ENCODE measurements around the gene CTH. TPM values are rescaled to one million over a fixed set of nuclear protein-coding genes. Genes with fewer than 3 reads are reported as not detected.

CTH gene
- polyA plus RNA-seq, 3 donors = 0.16 to 1.5 (median 0.28) TPM

DNA sequence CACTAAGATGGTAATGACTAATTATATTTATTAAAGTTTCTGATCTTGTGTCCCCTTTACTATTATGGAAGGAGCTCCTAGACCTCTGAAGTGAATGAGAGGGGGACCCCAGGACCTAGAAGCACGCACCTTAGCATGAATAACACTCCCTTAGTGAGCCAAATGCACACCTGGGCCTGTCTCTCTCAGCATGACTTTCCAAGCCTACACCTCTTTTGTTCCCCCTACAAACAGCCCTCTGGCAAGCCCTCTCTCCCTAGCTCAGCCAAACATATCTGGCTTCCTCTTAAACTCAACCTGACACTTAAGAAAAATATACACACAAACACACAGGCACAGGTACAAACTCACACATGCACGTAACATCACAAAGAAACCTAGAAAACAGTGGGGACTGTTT, 7.3 kb upstream of the CTH start:
- TF ChIP-seq, protein P1, sequence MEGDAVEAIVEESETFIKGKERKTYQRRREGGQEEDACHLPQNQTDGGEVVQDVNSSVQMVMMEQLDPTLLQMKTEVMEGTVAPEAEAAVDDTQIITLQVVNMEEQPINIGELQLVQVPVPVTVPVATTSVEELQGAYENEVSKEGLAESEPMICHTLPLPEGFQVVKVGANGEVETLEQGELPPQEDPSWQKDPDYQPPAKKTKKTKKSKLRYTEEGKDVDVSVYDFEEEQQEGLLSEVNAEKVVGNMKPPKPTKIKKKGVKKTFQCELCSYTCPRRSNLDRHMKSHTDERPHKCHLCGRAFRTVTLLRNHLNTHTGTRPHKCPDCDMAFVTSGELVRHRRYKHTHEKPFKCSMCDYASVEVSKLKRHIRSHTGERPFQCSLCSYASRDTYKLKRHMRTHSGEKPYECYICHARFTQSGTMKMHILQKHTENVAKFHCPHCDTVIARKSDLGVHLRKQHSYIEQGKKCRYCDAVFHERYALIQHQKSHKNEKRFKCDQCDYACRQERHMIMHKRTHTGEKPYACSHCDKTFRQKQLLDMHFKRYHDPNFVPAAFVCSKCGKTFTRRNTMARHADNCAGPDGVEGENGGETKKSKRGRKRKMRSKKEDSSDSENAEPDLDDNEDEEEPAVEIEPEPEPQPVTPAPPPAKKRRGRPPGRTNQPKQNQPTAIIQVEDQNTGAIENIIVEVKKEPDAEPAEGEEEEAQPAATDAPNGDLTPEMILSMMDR (IDR thresholded peaks at IDR 0.05) = no peak
- Histone ChIP-seq H3K4me2 (replicated peaks; ENCODE audit: extremely low read depth, low read length, poor library complexity, severe bottlenecking) (no peak overlapping the region), H3K4me3 (replicated peaks in 1 of 3; ENCODE audit: low read depth in 2 of 3, low read length in 3 of 3) (no peak overlapping the region), H3K9ac (ENCODE audit: insufficient read depth, low read length, poor library complexity, severe bottlenecking) (no peak overlapping the region), H3K9me3 (replicated peaks in 1 of 2; ENCODE audit: control insufficient read depth in 1 of 2, insufficient read depth in 1 of 2, low read length in 2 of 2) (no peaks in the 10 kb centered on the region), H3K27me3 (ENCODE audit: control insufficient read depth in 2 of 2, insufficient read depth in 2 of 2, low read length in 2 of 2) (no peaks in the 10 kb centered on the region), H2AFZ (ENCODE audit: insufficient read depth, low read depth, low read length, poor library complexity, severe bottlenecking) (no peak overlapping the region), H3K4me1 (ENCODE audit: control insufficient read depth in 1 of 2, insufficient read depth in 2 of 2, low read length in 2 of 2) (no peaks in the 10 kb centered on the region), H4K20me1 (ENCODE audit: insufficient read depth, low read length) (no peaks in the 10 kb centered on the region), H3K27ac (ENCODE audit: low read depth in 1 of 2, low read length in 2 of 2) (no peak overlapping the region), H3K36me3 (replicated peaks in 1 of 2; ENCODE audit: control insufficient read depth in 1 of 2, insufficient read depth in 2 of 2, low read length in 2 of 2) (no peaks in the 10 kb centered on the region), H3K79me2 (ENCODE audit: insufficient read depth, low read length) (no peaks in the 10 kb centered on the region)
- H3K36me3 Mint-ChIP-seq = no peaks in the 10 kb centered on the region
- DNase-seq = no peak
- no peak overlapping the region for H3K27ac Mint-ChIP-seq
- peaks cover 2 to 7% (median 3%) of the 10 kb centered on the region in 3 donors for H3K27me3 Mint-ChIP-seq (ENCODE audit: low read depth in 3 of 3)
- H3K4me3 Mint-ChIP-seq = no peak overlapping the region
- intact Hi-C loops (cut with micrococcal nuclease) = no loop called here
- no CpG with 5 or more reads among the region's 2 CpGs for WGBS (ENCODE audit: insufficient coverage)
- H3K4me1 Mint-ChIP-seq = no peaks in the 10 kb centered on the region
- H3K9me3 Mint-ChIP-seq = no peaks in the 10 kb centered on the region

DNA sequence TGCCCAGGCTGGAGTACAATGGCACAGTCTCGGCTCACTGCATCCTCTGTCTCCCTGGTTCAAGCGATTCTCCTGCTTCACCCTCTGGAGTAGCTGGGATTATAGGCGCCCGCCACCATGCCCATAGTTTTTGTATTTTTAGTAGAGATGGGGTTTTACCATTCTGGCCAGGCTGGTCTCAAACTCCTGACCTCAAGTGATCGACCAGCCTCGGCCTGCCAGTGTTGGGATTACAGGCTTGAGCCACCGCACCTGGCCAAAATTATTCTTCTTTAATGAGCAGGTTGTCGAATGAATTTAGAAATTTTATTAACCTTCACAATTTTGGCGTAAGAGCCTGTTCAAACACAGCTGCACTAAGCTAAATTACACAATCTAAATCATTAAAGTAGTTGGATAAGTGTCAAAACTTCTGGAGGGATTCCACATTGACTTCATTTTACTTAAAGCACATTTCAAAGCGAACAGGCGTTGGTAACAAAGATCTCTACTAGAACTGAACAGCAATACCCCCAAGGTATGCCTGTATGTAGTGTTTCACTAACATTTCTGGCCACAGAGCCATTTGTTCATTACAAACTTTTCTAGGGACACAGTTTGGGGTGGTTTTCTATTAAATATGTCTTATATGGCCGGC, 5.2 kb upstream of the CTH start:
- peaks cover 5 to 6% of the 10 kb centered on the region in 2 donors for H3K4me1 ChIP-seq (ENCODE audit: control insufficient read depth in 1 of 2, insufficient read depth in 2 of 2, low read length in 2 of 2)
- no peak overlapping the region for H3K9ac ChIP-seq (ENCODE audit: insufficient read depth, low read length, poor library complexity, severe bottlenecking)
- H3K27me3 ChIP-seq (ENCODE audit: control insufficient read depth in 2 of 2, insufficient read depth in 2 of 2, low read length in 2 of 2) = no peaks in the 10 kb centered on the region
- intact Hi-C loops (cut with micrococcal nuclease) = no loop called here
- no peak overlapping the region for H3K27ac ChIP-seq (ENCODE audit: low read depth in 1 of 2, low read length in 2 of 2)
- no peaks in the 10 kb centered on the region for H3K9me3 ChIP-seq (replicated peaks in 1 of 2; ENCODE audit: control insufficient read depth in 1 of 2, insufficient read depth in 1 of 2, low read length in 2 of 2)
- H3K4me1 Mint-ChIP-seq = peaks cover 4% of the 10 kb centered on the region
- H3K9me3 Mint-ChIP-seq = no peaks in the 10 kb centered on the region
- WGBS (ENCODE audit: insufficient coverage) = 100% methylated on average over 4 of the region's 12 CpGs
- no peak overlapping the region for H2AFZ ChIP-seq (ENCODE audit: insufficient read depth, low read depth, low read length, poor library complexity, severe bottlenecking)
- peak overlapping the region in 1 of 7 donors; percentile 28 for H3K27ac Mint-ChIP-seq
- H3K79me2 ChIP-seq (ENCODE audit: insufficient read depth, low read length) = no peaks in the 10 kb centered on the region
- H3K36me3 ChIP-seq (replicated peaks in 1 of 2; ENCODE audit: control insufficient read depth in 1 of 2, insufficient read depth in 2 of 2, low read length in 2 of 2) = no peaks in the 10 kb centered on the region
- H3K4me3 ChIP-seq (replicated peaks in 1 of 3; ENCODE audit: low read depth in 2 of 3, low read length in 3 of 3) = no peak overlapping the region
- no peak overlapping the region for H3K4me3 Mint-ChIP-seq
- TF ChIP-seq, protein P1 (IDR thresholded peaks at IDR 0.05) = no peak
- H3K36me3 Mint-ChIP-seq = no peaks in the 10 kb centered on the region
- H4K20me1 ChIP-seq (ENCODE audit: insufficient read depth, low read length) = no peaks in the 10 kb centered on the region
- H3K27me3 Mint-ChIP-seq (ENCODE audit: low read depth in 3 of 3) = peaks cover 0 to 7% (median 3%) of the 10 kb centered on the region in 3 donors
- H3K4me2 ChIP-seq (replicated peaks; ENCODE audit: extremely low read depth, low read length, poor library complexity, severe bottlenecking) = no peak overlapping the region
- no peak for DNase-seq

All from CD14-positive monocyte (primary cell).